Activated CD8-positive, alpha-beta memory T cell treated with anti-CD3 and anti-CD28 coated beads, Interleukin-2, amount 10 ng/mL, durations not matched to agents 7 days and 5 days (primary cell): ENCODE measurements around the gene TSSK6. TPM values are rescaled to one million over a fixed set of nuclear protein-coding genes. Genes with fewer than 3 reads are reported as not detected.

Experiments used
- ATAC-seq: fragments of 150-1000 bp; cut with Tn5 transposase; one replicate; pipeline ENCODE4 v1.10.0; 2021; ENCODE audit warnings: moderate library complexity
- CTCF ChIA-PET: fragments of 350-600 bp; sonication (Branson Sonifier 250); formaldehyde crosslinking; loops from one replicate; lab custom pipeline; 2021; ENCODE audit warnings: antibody characterized with exemption; lab: Charles Lee
- DNase-seq: peaks from one replicate; pipeline ENCODE4 v3.0.0-alpha.2; 2020
- H3K27ac Mint-ChIP-seq: one replicate; pipeline ENCODE4 v1.8.0; 2021; ENCODE audit warnings: mild to moderate bottlenecking, mixed read lengths
- H3K27me3 Mint-ChIP-seq: one replicate; pipeline ENCODE4 v1.8.0; 2021; ENCODE audit warnings: mixed read lengths
- H3K36me3 Mint-ChIP-seq: one replicate; pipeline ENCODE4 v1.8.0; 2021; ENCODE audit warnings: mild to moderate bottlenecking, mixed read lengths
- H3K4me1 Mint-ChIP-seq: one replicate; pipeline ENCODE4 v1.8.0; 2021; ENCODE audit warnings: mixed read lengths
- H3K4me3 Mint-ChIP-seq: one replicate; pipeline ENCODE4 v1.8.0; 2021; ENCODE audit warnings: mild to moderate bottlenecking, moderate library complexity, mixed read lengths
- H3K9me3 Mint-ChIP-seq: one replicate; pipeline ENCODE4 v1.8.0; 2022; ENCODE audit warnings: low read depth, mixed read lengths
- total RNA-seq, 2 experiments: library from RNA; stranded (reverse); gene quantifications; one replicate each; pipeline ENCODE4 v1.2.3, GENCODE V29; 2021

TSSK6 gene
- total RNA-seq, 2 experiments from 2014 or later = 4.2 to 6.3 TPM

DNA sequence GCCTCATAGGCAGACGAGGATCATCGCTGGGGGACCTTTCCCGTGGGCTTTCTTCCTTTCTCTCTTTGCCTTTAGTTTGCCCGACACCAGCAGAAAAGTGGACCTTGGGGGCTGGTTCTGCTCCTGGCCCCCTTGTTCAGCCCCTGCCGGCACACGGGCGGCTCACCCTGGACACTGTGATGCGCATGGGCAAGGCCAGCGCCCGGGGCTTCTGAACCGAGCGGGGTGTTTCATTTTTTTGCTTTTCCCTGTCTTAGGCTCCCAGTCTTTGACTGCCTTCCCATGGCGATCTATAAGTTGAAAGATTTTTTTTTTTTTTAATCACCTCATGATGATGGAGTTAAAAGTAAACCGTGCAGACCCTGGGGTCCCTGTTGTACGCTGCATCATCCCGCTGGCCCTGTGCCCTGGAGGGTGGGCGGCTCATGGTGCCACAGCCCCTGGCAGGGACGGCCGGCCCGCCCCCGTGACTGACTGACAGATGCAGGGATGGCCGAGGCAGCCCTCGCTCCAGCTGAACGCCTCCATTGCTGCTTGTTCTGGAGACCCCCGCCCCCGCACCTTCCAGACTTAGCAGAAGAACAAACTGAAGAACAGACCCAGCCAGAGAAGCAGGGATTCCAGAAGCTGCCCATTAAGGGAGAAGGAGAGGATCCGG is 9.6 kb downstream of the TSSK6 start:
- Mint-ChIP-seq H3K27me3 (no peaks in the 10 kb centered on the region), H3K9me3 (no peaks in the 10 kb centered on the region), H3K4me1 (no peaks in the 10 kb centered on the region), H3K36me3 (peaks cover 36% of the 10 kb centered on the region), H3K27ac (no peak overlapping the region), H3K4me3 (no peak overlapping the region)
- DNase-seq (no peak), ATAC-seq (no peak)
- CTCF ChIA-PET = no interaction called here

DNA sequence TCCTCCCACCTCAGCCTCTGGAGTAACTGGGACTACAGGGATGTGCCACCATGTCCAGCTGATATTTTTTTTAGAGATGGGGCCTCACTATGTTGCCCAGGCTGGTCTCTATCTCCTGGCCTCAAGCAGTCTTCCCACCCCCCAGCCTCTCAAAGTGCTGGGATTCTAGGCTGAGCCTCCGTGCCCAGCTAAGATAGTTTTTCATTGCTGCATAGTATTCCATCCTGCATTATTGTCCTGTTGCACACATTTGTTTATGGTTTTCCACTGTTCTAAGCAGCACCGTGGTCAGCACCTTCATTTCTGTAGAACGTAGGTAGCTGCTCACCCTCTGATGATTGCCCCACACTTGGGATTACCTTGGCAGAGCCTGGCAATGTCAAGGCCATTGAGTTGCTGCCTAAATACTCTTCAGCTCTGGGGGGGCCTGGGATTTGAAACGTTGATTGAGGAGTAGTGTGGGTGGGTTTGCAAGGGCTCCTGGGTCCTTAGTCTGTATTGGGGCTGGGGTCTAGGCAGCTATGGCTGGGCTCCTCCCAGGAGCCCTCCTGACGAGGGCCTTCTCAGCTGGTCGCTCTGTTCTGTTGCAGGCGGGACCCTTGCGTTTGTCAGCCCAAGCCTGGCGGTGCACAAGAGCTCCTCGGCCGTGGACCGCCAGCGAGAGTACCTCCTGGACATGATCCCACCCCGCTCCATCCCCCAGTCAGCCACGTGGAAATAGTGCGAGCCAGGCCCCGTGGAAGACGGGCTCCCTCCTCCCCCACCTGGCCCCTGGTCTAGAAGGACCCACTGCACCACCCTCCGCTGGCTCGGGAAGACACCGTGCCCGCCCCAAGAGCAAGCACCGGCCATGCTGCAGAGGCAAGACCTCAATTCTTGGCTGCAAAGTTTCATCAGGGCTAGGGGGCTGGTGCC is 10.3 kb downstream of the TSSK6 start:
- Mint-ChIP-seq H3K4me1 (no peaks in the 10 kb centered on the region), H3K27ac (no peak overlapping the region), H3K27me3 (no peaks in the 10 kb centered on the region), H3K36me3 (peaks cover 36% of the 10 kb centered on the region), H3K4me3 (no peak overlapping the region), H3K9me3 (no peaks in the 10 kb centered on the region)
- CTCF ChIA-PET = interaction anchor here (0.8 kb wide), 1 partner anchor 49 kb away, joined by 3 read pairs; no protein-coding TSS in a partner anchor
- DNase-seq (no peak), ATAC-seq (no peak)

DNA sequence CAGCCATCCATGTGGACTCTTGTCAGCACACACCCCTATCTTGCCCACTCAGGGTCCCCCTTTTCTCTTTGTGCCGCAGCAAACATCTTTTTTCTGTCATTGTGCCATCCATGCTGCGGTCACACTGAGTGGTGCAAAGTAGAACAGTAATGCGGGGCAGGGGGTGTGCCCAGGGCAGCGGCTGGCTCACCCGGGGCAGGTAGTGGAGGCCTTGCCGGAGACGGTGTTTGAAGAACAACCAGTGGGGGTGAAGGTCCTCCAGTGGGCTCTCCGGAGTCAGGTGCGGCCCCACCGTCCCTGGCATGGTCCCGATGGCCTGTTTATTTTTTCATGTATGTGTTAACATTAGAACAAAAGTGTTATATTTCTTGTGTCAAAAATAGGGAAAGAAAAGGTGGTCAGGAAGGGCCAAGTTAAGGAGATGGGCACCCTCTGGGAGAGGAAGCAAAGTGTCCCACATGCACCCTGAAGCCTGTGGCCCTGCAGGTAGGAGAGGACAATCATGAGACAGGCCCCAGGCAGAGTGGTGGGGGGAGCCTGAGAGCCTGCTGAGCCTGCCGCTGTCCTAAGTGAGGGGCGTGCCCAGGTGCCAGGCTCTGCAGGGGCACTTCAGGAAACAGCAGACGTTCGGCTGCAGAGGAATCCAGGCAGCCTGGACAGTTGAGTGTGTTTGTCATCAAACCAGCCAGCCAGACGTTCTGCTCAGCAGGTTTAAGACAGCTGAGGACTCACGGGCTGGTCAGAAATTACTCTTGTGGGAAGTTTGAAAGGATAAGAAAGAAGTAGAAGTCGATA is 12.3 kb downstream of the TSSK6 start:
- H3K36me3 Mint-ChIP-seq = peaks cover 41% of the 10 kb centered on the region
- no peak overlapping the region for H3K4me3 Mint-ChIP-seq
- no peaks in the 10 kb centered on the region for H3K9me3 Mint-ChIP-seq
- peak overlapping the region; percentile 11 for H3K27ac Mint-ChIP-seq
- no peaks in the 10 kb centered on the region for H3K27me3 Mint-ChIP-seq
- ATAC-seq (no peak), DNase-seq (no peak)
- no peaks in the 10 kb centered on the region for H3K4me1 Mint-ChIP-seq
- CTCF ChIA-PET = interaction anchor here (0.6 kb wide), 1 partner anchor 307 kb away, joined by 3 read pairs; no protein-coding TSS in a partner anchor

- CTCF ChIA-PET = no interaction called here
- DNase-seq = no peak
- no peak for ATAC-seq
- H3K36me3 Mint-ChIP-seq = peaks cover 39% of the 10 kb centered on the region
- H3K4me1 Mint-ChIP-seq = no peaks in the 10 kb centered on the region
- H3K27ac Mint-ChIP-seq = no peak overlapping the region
- no peaks in the 10 kb centered on the region for H3K9me3 Mint-ChIP-seq
- H3K27me3 Mint-ChIP-seq = no peaks in the 10 kb centered on the region
- H3K4me3 Mint-ChIP-seq = no peak overlapping the region
These were observed 13.1 kb downstream of the TSSK6 start for GRCh38 chr19:19502281-19502680.

DNA sequence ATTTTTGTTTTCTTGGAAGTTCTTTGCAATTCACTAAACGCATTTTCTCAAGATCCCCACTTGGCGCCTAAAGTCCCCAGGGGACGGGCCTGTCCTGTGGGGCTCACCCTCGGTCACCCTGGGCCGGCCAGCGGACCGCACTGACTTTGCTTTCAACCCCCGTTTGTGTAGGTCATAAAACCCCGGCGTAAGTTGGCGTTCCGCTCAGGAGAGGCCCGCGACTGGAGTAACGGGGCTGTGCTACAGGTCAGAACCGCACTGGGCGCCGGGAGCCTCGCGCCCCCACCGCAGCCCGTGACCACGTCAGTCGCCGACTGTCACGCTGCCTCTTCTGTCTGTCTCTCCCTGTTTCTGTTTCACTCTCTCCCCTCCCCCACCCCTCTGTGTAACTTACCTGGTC is 13.6 kb downstream of the TSSK6 start:
- Mint-ChIP-seq H3K4me1 (peaks cover 1% of the 10 kb centered on the region), H3K4me3 (no peak overlapping the region), H3K27me3 (no peaks in the 10 kb centered on the region), H3K27ac (no peak overlapping the region), H3K36me3 (peaks cover 38% of the 10 kb centered on the region), H3K9me3 (no peaks in the 10 kb centered on the region)
- CTCF ChIA-PET = no interaction called here
- DNase-seq = no peak
- ATAC-seq = no peak

DNA sequence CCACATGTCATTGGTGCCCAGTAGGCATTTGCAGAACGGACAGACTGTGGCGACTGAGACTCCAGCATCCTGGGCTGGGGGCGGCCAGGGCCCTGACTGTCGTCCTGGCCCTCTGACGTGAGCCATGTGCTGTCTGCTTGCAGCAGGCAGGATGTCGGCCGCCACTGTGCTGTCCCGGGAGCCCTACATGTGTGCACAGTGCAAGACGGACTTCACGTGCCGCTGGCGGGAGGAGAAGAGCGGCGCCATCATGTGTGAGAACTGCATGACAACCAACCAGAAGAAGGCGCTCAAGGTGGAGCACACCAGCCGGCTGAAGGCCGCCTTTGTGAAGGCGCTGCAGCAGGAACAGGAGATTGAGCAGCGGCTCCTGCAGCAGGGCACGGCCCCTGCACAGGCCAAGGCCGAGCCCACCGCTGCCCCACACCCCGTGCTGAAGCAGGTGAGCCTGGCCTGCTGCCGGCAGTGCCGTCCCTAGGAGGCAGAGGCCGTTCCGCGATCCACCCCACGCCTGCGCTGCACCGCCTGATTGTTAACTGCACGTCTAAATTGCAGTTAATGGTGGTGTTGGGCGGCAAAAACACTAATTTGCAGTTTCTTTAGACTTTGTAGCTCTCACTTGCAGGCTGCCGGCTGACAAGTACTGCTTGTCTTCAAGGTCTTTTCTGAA is 14.2 kb downstream of the TSSK6 start:
- H3K36me3 Mint-ChIP-seq = peaks cover 38% of the 10 kb centered on the region
- no peak for ATAC-seq
- no peaks in the 10 kb centered on the region for H3K9me3 Mint-ChIP-seq
- H3K4me3 Mint-ChIP-seq = no peak overlapping the region
- CTCF ChIA-PET = interaction anchor here (0.7 kb wide), 1 partner anchor 194 kb away, joined by 6 read pairs; no protein-coding TSS in a partner anchor
- no peak overlapping the region for H3K27ac Mint-ChIP-seq
- no peaks in the 10 kb centered on the region for H3K27me3 Mint-ChIP-seq
- peaks cover 2% of the 10 kb centered on the region for H3K4me1 Mint-ChIP-seq
- DNase-seq = no peak

DNA sequence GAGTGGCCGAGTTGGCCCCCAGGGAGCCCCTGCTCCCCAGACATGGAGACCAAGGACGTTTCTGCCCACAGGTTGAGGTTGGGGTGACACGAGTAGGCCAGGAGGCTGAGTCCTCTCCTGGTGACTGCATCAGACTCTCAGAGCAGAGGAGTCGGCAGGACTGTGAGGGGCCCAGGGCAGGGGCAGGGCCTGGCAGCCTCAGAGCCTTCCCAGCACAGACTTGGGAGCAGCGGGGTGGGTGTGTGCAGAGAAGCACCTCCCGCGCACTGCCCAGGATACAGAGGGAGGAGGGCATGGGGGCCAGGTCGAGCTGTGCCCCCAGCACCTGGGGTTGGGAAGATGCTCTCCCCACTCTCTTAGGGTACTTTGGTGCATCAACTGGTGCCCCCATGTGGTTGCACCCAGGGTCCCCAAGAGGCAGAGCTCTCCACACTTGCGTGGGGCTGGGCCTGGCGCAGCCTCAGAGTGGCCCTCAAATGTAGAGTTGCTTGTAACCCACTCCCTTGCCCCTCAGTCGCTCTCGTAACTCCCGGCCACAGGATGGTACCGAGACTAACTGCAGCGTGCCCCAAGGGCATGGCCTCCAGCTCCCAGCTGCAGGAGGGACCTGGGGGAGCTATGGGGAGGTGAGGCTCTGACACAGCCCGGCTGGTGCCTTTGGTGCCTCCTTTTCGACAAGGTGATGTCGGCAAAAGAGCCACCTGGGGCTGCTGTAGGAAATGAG is 15.9 kb downstream of the TSSK6 start:
- H3K27ac Mint-ChIP-seq = no peak overlapping the region
- no peak overlapping the region for H3K4me3 Mint-ChIP-seq
- H3K36me3 Mint-ChIP-seq = peaks cover 46% of the 10 kb centered on the region
- CTCF ChIA-PET = no interaction called here
- ATAC-seq (no peak), DNase-seq (no peak)
- H3K9me3 Mint-ChIP-seq = no peaks in the 10 kb centered on the region
- no peaks in the 10 kb centered on the region for H3K27me3 Mint-ChIP-seq
- H3K4me1 Mint-ChIP-seq = peaks cover 2% of the 10 kb centered on the region

GRCh38 chr19:19498255-19498991 is 16.9 kb downstream of the TSSK6 start:
- CTCF ChIA-PET = no interaction called here
- Mint-ChIP-seq H3K4me1 (peaks cover 2% of the 10 kb centered on the region), H3K36me3 (peaks cover 50% of the 10 kb centered on the region), H3K27me3 (no peaks in the 10 kb centered on the region), H3K9me3 (no peaks in the 10 kb centered on the region), H3K27ac (no peak overlapping the region), H3K4me3 (no peak overlapping the region)
- ATAC-seq = no peak
- DNase-seq = no peak

GRCh38 chr19:19495614-19496603 is 19.4 kb downstream of the TSSK6 start:
- CTCF ChIA-PET = no interaction called here
- Mint-ChIP-seq H3K27me3 (no peaks in the 10 kb centered on the region), H3K4me3 (no peak overlapping the region), H3K27ac (no peak overlapping the region), H3K9me3 (no peaks in the 10 kb centered on the region), H3K36me3 (peaks cover 34% of the 10 kb centered on the region), H3K4me1 (peaks cover 2% of the 10 kb centered on the region)
- no peak for ATAC-seq
- DNase-seq = no peak

GRCh38 chr19:19493841-19494546 is 21.4 kb downstream of the TSSK6 start:
- Mint-ChIP-seq H3K4me3 (no peak overlapping the region), H3K4me1 (peaks cover 18% of the 10 kb centered on the region), H3K27me3 (no peaks in the 10 kb centered on the region), H3K27ac (peak overlapping the region; percentile 46), H3K9me3 (no peaks in the 10 kb centered on the region), H3K36me3 (peaks cover 37% of the 10 kb centered on the region)
- ATAC-seq = no peak
- CTCF ChIA-PET = interaction anchor here (2.0 kb wide), 1 partner anchor 121 kb away, joined by 7 read pairs; no protein-coding TSS in a partner anchor
- DNase-seq = no peak
